Uterus (tissue), 2 donors: Measurements from ENCODE around the gene STK39.

ENCODE experiments used
- POLR2A ChIP-seq, 2 donors: fragments of 450-650 bp; IDR thresholded peaks; one replicate each; pipeline ENCODE4 v1.6.1; 2016; ENCODE audit warnings: antibody characterized with exemption in 2 of 2, mild to moderate bottlenecking in 1 of 2, moderate library complexity in 1 of 2
- TF ChIP-seq, protein P1 (sequence below), 4 experiments: fragments of 200-600 bp in 2 of 4; fragments of 450-650 bp in 2 of 4; sonication (generic) in 2 of 4; IDR thresholded peaks; one replicate each; pipeline ENCODE4 v1.5.1; 2016 to 2019; ENCODE audit warnings: antibody characterized with exemption in 4 of 4, mild to moderate bottlenecking in 2 of 4, moderate library complexity in 1 of 4

DNA sequence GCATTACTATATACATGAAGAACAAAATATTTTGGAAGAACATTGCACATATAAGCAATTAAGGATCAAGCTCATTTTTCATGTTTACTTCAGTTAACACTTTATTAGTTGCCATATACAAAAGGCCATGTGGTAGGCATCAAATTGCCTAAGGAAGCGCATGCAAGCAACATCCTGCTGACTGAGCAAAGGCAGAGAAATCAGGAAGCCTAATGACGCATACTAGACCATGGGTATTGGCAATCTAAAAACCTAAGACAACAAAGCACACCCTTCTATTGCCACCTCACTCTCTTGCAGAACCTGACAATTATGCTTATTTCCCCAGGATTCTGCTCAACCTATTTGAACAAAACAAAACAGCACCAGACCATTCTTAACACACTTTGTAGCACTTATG lies 171.9 kb downstream of the STK39 start:
- TF ChIP-seq, protein P1, sequence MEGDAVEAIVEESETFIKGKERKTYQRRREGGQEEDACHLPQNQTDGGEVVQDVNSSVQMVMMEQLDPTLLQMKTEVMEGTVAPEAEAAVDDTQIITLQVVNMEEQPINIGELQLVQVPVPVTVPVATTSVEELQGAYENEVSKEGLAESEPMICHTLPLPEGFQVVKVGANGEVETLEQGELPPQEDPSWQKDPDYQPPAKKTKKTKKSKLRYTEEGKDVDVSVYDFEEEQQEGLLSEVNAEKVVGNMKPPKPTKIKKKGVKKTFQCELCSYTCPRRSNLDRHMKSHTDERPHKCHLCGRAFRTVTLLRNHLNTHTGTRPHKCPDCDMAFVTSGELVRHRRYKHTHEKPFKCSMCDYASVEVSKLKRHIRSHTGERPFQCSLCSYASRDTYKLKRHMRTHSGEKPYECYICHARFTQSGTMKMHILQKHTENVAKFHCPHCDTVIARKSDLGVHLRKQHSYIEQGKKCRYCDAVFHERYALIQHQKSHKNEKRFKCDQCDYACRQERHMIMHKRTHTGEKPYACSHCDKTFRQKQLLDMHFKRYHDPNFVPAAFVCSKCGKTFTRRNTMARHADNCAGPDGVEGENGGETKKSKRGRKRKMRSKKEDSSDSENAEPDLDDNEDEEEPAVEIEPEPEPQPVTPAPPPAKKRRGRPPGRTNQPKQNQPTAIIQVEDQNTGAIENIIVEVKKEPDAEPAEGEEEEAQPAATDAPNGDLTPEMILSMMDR (IDR thresholded peaks at IDR 0.05) = no peak
- no peak for TF ChIP-seq POLR2A (IDR thresholded peaks at IDR 0.05)
